C4-2B (cell line): ENCODE measurements around the gene EPN2.
"Not testable (repeated sequence)": the region's sequence is repeated elsewhere in the genome, so short reads cannot be mapped to it uniquely, and the experiment has no call there.

ENCODE experiments used
- CTCF ChIP-seq: fragments of 450-650 bp; conservative IDR thresholded peaks from 2 replicates; pipeline ENCODE4 v1.5.1; 2017; ENCODE audit warnings: mild to moderate bottlenecking
- ZFX ChIP-seq: fragments of 450-650 bp; IDR thresholded peaks from 2 replicates; pipeline ENCODE4 v1.6.1; 2017

- not testable (repeated sequence) for TF ChIP-seq CTCF, ZFX
These were observed at the start of gene EPN2 for GRCh38 chr17:19237139-19237388.
